GM15510 (cell line): Measurements from ENCODE around the gene CLEC5A.

ENCODE experiments used
- POLR2A ChIP-seq: IDR thresholded peaks from 3 replicates; pipeline ENCODE4 v1.6.1; 2011; ENCODE audit warnings: borderline replicate concordance; ENCODE audit not compliant: insufficient read length; ENCODE audit errors: extremely low read depth

Gene CLEC5A

DNA sequence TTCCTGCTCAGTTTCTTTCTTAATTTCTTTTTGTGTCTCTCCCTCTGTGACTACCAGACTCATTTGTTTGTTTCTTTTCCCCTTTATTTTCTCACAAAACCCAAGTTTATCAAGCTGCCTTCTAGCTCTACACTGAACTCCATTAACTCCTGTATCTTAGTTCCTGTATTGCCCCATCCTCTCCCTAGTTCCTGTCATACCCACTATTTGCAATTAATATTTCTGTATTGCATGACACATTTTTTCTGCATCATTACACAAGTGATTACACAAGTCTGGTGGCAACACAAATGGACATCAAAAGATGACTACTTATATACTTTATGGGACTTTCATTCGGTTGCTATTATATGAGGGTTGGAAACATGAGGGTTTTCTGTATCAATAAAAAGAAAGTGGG is 57.5 kb downstream of the CLEC5A start:
- TF ChIP-seq POLR2A = no peak

DNA sequence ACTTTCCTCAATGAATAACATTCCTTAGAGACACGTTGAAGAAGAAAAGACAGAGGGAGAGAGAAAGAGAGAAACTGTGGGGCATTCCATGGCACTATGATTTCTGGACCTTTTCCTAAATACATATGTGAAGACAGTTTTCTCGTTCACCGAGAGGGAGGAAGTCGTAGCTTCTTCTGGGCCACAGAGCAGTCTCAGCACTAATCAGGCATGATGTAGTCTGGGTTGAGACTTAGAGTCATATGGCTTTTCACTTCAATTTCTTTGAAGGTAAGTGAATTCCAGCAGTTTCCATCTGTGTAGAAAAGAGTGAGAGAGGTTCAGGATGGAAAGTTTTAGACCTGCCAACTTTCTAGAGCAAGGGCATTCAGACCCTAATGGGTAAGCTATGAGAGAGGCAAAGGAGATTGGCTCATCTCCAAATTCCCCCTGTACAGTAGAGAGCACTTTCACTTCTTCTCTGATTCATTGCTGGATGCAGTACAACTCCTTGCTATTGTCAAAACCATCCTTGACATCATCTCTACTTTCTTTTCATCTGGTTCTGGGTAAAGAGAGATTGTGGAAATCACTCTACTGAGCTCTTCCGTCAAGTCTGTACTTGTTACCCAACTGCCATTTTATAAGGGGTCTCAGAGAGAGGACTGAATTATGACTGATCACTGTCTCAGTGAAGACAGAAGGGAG is 62.1 kb downstream of the CLEC5A start:
- no peak for TF ChIP-seq POLR2A

DNA sequence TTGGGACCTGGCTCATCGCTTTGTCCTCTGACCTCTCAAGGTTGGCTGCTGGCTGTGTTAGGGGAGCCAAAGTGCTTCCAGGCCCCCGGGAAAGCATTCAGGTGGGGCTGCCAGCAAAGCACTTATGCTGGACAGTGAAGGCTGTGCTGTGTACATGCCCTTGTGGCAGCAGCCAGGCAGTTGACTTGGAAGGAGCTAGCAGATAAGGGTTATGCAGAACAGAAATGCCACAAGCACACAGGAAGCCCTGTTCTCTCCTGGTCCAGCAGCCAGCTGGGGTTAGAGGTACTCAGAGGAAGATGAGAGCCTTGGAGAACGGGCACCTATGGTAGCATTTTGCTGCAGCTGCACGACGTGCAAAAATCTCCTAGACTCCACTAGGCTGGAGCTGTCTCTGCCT is 65.8 kb downstream of the CLEC5A start:
- TF ChIP-seq POLR2A = no peak

DNA sequence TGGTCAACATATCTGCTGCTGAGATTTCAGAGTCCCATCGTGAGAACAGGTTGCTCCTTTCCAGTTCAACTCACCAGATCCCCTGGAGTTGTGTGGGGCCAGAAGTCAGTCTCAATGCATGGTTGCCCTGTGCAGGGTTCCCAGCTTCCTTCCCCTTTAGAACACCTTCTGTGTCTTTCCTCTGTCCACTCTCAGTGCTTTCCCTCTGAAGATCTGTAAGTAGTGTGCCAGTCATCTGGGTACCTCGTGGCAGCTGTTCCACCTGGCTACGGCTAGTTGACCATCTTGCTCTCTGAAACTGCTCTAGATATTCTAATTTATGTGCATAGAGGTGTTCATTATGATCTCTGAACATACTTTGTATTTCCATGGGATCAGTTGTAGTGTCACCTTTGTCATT is 69.4 kb downstream of the CLEC5A start:
- TF ChIP-seq POLR2A = no peak
